AG04449 (cell line): ENCODE results near the gene LORICRIN.

Experiments
- CTCF ChIA-PET: fragments of 350-600 bp; formaldehyde crosslinking; extraction: SDS; loops from one replicate; lab custom pipeline; 2021; ENCODE audit warnings: antibody characterized with exemption; lab: Yijun Ruan, JAX
- POLR2A ChIA-PET: fragments of 400-600, 350-600 bp; formaldehyde crosslinking; extraction: SDS; loops from one replicate; lab custom pipeline; 2020; ENCODE audit warnings: antibody characterized with exemption, inconsistent platforms; lab: Yijun Ruan, JAX
- DNase-seq: peaks from one replicate; pipeline ENCODE4 v3.0.0-alpha.2; 2010; ENCODE audit warnings: low read depth, low spot score
- H3K4me3 ChIP-seq: 2 replicates; pipeline ENCODE4 v1.5.1; 2011; ENCODE audit warnings: low read depth, mild to moderate bottlenecking, control low read depth, low read length
- CTCF ChIP-seq: IDR thresholded peaks from one replicate; pipeline ENCODE4 v1.5.1; 2011; ENCODE audit warnings: mild to moderate bottlenecking, moderate library complexity, low read length, control low read depth, inconsistent platforms; ENCODE audit not compliant: insufficient read depth; ENCODE audit errors: missing control alignments

Gene LORICRIN

GRCh38 chr1:153310526-153310925 is 51.0 kb downstream of the LORICRIN start:
- no peak for TF ChIP-seq CTCF
- CTCF ChIA-PET = no interaction called here
- POLR2A ChIA-PET = no interaction called here
- H3K4me3 ChIP-seq = no peak overlapping the region
- no peak for DNase-seq
